ENCODE measurements around the gene ARID1B. TPM values are rescaled to one million over a fixed set of nuclear protein-coding genes. Genes with fewer than 3 reads are reported as not detected.

ARID1B gene
- total RNA-seq, 4 donors from 2014 or later: 157 to 315 (median 206) TPM

GRCh38 chr6:157049133-157049532 lies 272.0 kb downstream of the ARID1B start:
- peak; percentile 31 to 52 for DNase-seq
- no peaks in the 10 kb centered on the region for H3K9me3 ChIP-seq
- H3K4me3 ChIP-seq (replicated peaks in 1 of 3): no peak overlapping the region
- 63 to 74% methylated on average over 5 of the region's 5 CpGs for WGBS, 2 donors
- peaks cover 28 to 32% of the 10 kb centered on the region in 2 donors for H3K4me1 ChIP-seq
- H3K27me3 ChIP-seq: no peaks in the 10 kb centered on the region
- intact Hi-C loops (cut with DNase I): no loop called here
- no peak for TF ChIP-seq CTCF (IDR thresholded peaks at IDR 0.05)
- no peak for TF ChIP-seq POLR2A (IDR thresholded peaks at IDR 0.05)
- H3K27ac ChIP-seq: no peak overlapping the region
- H3K36me3 ChIP-seq: no peaks in the 10 kb centered on the region

GRCh38 chr6:157050537-157051265 lies 273.5 kb downstream of the ARID1B start:
- TF ChIP-seq CTCF (IDR thresholded peaks at IDR 0.05) (no peak), POLR2A (IDR thresholded peaks at IDR 0.05) (no peak)
- Histone ChIP-seq H3K36me3 (no peaks in the 10 kb centered on the region), H3K27me3 (no peaks in the 10 kb centered on the region), H3K4me1 (peaks cover 26 to 32% of the 10 kb centered on the region in 2 donors), H3K9me3 (no peaks in the 10 kb centered on the region), H3K4me3 (replicated peaks in 1 of 3) (no peak overlapping the region), H3K27ac (no peak overlapping the region)
- intact Hi-C loops (cut with DNase I): no loop called here
- 82 to 84% methylated on average over 8 of the region's 8 CpGs for WGBS, 2 donors
- DNase-seq: no peak

GRCh38 chr6:157054531-157054979 lies 277.4 kb downstream of the ARID1B start:
- H3K4me3 ChIP-seq (replicated peaks in 1 of 3): no peak overlapping the region
- peaks cover 2 to 4% of the 10 kb centered on the region in 2 donors for H3K4me1 ChIP-seq
- no peaks in the 10 kb centered on the region for H3K9me3 ChIP-seq
- intact Hi-C loops (cut with DNase I): no loop called here
- no peaks in the 10 kb centered on the region for H3K27me3 ChIP-seq
- no peak overlapping the region for H3K27ac ChIP-seq
- no peak for DNase-seq
- TF ChIP-seq POLR2A (IDR thresholded peaks at IDR 0.05): no peak
- TF ChIP-seq CTCF (IDR thresholded peaks at IDR 0.05): no peak
- no peaks in the 10 kb centered on the region for H3K36me3 ChIP-seq
- 96 to 97% methylated on average over 4 of the region's 4 CpGs for WGBS, 2 donors

- no peak overlapping the region for H3K4me3 ChIP-seq (replicated peaks in 1 of 3)
- WGBS, 2 donors: 98 to 100% methylated on average over 3 of the region's 3 CpGs
- no peaks in the 10 kb centered on the region for H3K36me3 ChIP-seq
- H3K9me3 ChIP-seq: no peaks in the 10 kb centered on the region
- H3K27me3 ChIP-seq: no peaks in the 10 kb centered on the region
- no peak for DNase-seq
- no peak for TF ChIP-seq CTCF (IDR thresholded peaks at IDR 0.05)
- TF ChIP-seq POLR2A (IDR thresholded peaks at IDR 0.05): no peak
- no peak overlapping the region for H3K27ac ChIP-seq
- intact Hi-C loops (cut with DNase I): no loop called here
- peaks cover 4 to 17% of the 10 kb centered on the region in 2 donors for H3K4me1 ChIP-seq
Measured at GRCh38 chr6:157055863-157056262, 278.7 kb downstream of the ARID1B start.

GRCh38 chr6:157056275-157056674 lies 279.1 kb downstream of the ARID1B start:
- Histone ChIP-seq H3K4me1 (peaks cover 4 to 19% of the 10 kb centered on the region in 2 donors), H3K27me3 (no peaks in the 10 kb centered on the region), H3K36me3 (no peaks in the 10 kb centered on the region), H3K4me3 (replicated peaks in 1 of 3) (no peak overlapping the region), H3K27ac (no peak overlapping the region), H3K9me3 (no peaks in the 10 kb centered on the region)
- DNase-seq: no peak
- intact Hi-C loops (cut with DNase I): no loop called here
- TF ChIP-seq POLR2A (IDR thresholded peaks at IDR 0.05): no peak
- no peak for TF ChIP-seq CTCF (IDR thresholded peaks at IDR 0.05)
- 80 to 89% methylated on average over 1 of the region's 1 CpG for WGBS, 2 donors
